ENCODE measurements around the gene CAPN1. TPM values are rescaled to one million over a fixed set of nuclear protein-coding genes. Genes with fewer than 3 reads are reported as not detected.

Gene CAPN1
- total RNA-seq, 1 experiment from 2014 or later: 111 TPM

DNA sequence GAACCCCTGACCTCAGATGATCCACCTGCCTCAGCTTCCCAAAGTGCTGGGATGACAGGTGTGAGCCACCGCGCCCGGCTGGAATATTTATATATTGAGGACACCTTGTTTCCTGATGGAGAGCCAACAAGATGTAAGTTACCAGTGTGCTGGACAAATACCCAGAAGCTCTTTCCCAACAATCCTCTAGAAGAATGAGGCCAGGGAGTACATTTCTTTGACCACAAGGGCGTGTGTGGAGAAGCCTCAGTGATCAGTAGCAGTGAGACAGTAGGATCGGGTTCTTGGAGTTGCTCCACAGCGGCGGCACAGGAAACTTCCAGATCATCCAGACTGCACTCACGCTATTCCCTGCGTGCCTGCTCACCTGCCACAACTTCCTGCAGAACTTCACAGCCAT, 69.7 kb downstream of the CAPN1 start:
- Mint-ChIP-seq H3K4me1 (ENCODE audit: insufficient read depth, unreplicated experiment) (peaks cover 14% of the 10 kb centered on the region), H3K27ac (ENCODE audit: low read depth, unreplicated experiment) (no peak overlapping the region), H3K36me3 (ENCODE audit: insufficient read depth, unreplicated experiment) (no peaks in the 10 kb centered on the region), H3K4me3 (ENCODE audit: unreplicated experiment) (no peak overlapping the region), H3K27me3 (ENCODE audit: insufficient read depth, unreplicated experiment) (no peaks in the 10 kb centered on the region), H3K9me3 (ENCODE audit: unreplicated experiment) (no peaks in the 10 kb centered on the region)
- CTCF ChIA-PET: interaction anchor here (0.6 to 1.7 kb wide), 10 partner anchors 13 to 392 kb away, joined by 3 to 6 read pairs (median 3); no protein-coding TSS in a partner anchor
- BruUV-seq (replicated peaks): no TSS peak
- no peak for DNase-seq (ENCODE audit: unreplicated experiment)
- POLR2A ChIA-PET: interaction anchor here (0.6 to 2.8 kb wide), 5 partner anchors 11 to 141 kb away, joined by 3 to 8 read pairs (median 4); partner anchors contain the start of genes POLA2 and SYVN1
- intact Hi-C loops (cut with micrococcal nuclease): loop anchor here (5.0 kb wide), 1 partner anchor 49 kb away; no protein-coding TSS in a partner anchor
- TF ChIP-seq, protein P1, sequence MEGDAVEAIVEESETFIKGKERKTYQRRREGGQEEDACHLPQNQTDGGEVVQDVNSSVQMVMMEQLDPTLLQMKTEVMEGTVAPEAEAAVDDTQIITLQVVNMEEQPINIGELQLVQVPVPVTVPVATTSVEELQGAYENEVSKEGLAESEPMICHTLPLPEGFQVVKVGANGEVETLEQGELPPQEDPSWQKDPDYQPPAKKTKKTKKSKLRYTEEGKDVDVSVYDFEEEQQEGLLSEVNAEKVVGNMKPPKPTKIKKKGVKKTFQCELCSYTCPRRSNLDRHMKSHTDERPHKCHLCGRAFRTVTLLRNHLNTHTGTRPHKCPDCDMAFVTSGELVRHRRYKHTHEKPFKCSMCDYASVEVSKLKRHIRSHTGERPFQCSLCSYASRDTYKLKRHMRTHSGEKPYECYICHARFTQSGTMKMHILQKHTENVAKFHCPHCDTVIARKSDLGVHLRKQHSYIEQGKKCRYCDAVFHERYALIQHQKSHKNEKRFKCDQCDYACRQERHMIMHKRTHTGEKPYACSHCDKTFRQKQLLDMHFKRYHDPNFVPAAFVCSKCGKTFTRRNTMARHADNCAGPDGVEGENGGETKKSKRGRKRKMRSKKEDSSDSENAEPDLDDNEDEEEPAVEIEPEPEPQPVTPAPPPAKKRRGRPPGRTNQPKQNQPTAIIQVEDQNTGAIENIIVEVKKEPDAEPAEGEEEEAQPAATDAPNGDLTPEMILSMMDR (IDR thresholded peaks at IDR 0.05; ENCODE audit: unreplicated experiment): no peak

DNA sequence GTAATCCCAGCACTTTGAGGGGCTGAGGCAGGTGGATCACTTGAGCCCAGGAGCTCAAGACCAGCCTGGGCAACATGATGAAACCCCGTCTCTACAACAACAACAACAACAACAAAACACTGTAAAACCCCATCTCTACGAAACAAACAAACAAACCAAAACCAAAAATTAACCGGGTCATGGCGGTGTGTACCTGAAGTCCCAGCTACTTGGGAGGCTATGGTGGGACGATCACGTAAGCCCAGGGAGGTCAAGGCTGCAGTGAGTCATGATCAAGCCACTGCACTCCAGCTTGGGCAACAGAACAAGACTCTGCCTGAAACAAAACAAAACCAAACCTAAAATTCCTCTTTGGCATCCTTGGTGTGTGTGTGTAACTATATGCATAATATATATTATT, 73.0 kb downstream of the CAPN1 start:
- no peaks in the 10 kb centered on the region for H3K36me3 Mint-ChIP-seq (ENCODE audit: insufficient read depth, unreplicated experiment)
- H3K4me3 Mint-ChIP-seq (ENCODE audit: unreplicated experiment): no peak overlapping the region
- ChIA-PET CTCF (interaction anchor here (0.7 to 1.9 kb wide), 9 partner anchors 8 to 75 kb away, joined by 3 to 9 read pairs (median 4); no protein-coding TSS in a partner anchor), POLR2A (interaction anchor here (0.8 to 1.6 kb wide), 4 partner anchors 29 to 145 kb away, joined by 3 to 4 read pairs (median 4); partner anchors contain the start of gene FAU)
- TF ChIP-seq, protein P1 (IDR thresholded peaks at IDR 0.05; ENCODE audit: unreplicated experiment): no peak
- no peaks in the 10 kb centered on the region for H3K9me3 Mint-ChIP-seq (ENCODE audit: unreplicated experiment)
- intact Hi-C loops (cut with micrococcal nuclease): loop anchor here (1.0 to 5.0 kb wide), 3 partner anchors 29 to 144 kb away; partner anchors contain the start of gene TM7SF2
- no peaks in the 10 kb centered on the region for H3K27me3 Mint-ChIP-seq (ENCODE audit: insufficient read depth, unreplicated experiment)
- DNase-seq (ENCODE audit: unreplicated experiment): no peak
- H3K4me1 Mint-ChIP-seq (ENCODE audit: insufficient read depth, unreplicated experiment): peaks cover 14% of the 10 kb centered on the region
- no TSS peak for BruUV-seq (replicated peaks)
- H3K27ac Mint-ChIP-seq (ENCODE audit: low read depth, unreplicated experiment): no peak overlapping the region

DNA sequence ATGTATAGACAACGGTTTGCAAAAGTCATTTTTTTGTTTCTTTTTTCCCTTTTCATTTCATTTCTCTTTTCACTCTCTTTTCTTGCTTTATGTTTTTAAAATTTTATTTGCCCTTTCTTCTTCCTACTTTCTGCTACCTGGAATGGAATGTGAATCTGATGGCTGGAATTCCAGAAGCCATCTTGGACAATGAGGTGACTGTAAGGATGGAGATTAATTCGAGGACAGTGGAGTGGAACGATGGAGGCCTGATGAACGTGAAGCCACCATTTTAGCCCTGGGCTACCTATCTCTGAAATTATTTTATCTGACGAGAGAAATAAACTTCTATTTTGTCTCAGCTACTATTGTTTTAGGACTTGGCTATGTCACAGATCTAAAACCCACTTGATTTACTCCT, 77.3 kb downstream of the CAPN1 start:
- TF ChIP-seq, protein P1 (IDR thresholded peaks at IDR 0.05; ENCODE audit: unreplicated experiment): no peak
- Mint-ChIP-seq H3K27ac (ENCODE audit: low read depth, unreplicated experiment) (no peak overlapping the region), H3K27me3 (ENCODE audit: insufficient read depth, unreplicated experiment) (no peaks in the 10 kb centered on the region), H3K36me3 (ENCODE audit: insufficient read depth, unreplicated experiment) (no peaks in the 10 kb centered on the region), H3K4me1 (ENCODE audit: insufficient read depth, unreplicated experiment) (peaks cover 11% of the 10 kb centered on the region), H3K9me3 (ENCODE audit: unreplicated experiment) (no peaks in the 10 kb centered on the region), H3K4me3 (ENCODE audit: unreplicated experiment) (no peak overlapping the region)
- ChIA-PET POLR2A (interaction anchor here (0.9 to 1.6 kb wide), 4 partner anchors 38 to 124 kb away, joined by 3 to 4 read pairs (median 4); partner anchors contain the start of gene SYVN1), CTCF (interaction anchor here (0.6 kb wide), 1 partner anchor 54 kb away, joined by 3 read pairs; no protein-coding TSS in a partner anchor)
- no TSS peak for BruUV-seq (replicated peaks)
- intact Hi-C loops (cut with micrococcal nuclease): no loop called here
- DNase-seq (ENCODE audit: unreplicated experiment): no peak

DNA sequence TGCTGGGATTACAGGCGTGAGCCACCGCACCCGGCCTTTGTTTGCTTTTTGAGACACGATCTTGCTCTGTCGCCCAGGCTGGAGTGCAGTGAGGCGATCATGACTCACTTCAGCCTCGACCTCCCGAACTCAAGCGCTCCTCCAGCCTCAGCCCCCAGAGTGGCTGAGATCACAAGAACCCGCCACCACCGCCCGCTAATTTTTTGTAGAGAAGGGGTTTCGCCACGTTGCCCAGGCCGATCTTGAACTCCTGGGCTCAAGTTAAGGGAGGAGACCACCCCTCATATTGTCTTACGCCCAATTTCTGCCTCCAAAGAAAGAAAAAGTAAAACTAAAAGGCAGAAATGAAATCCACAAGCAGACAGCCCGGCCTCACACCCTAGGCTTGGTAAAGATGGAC, 78.6 kb downstream of the CAPN1 start:
- intact Hi-C loops (cut with micrococcal nuclease): loop anchor here (5.0 kb wide), 1 partner anchor 248 kb away; the partner anchor contains the start of gene ARL2
- H3K4me1 Mint-ChIP-seq (ENCODE audit: insufficient read depth, unreplicated experiment): peaks cover 9% of the 10 kb centered on the region
- H3K9me3 Mint-ChIP-seq (ENCODE audit: unreplicated experiment): no peaks in the 10 kb centered on the region
- ChIA-PET CTCF (interaction anchor here (0.6 to 1.0 kb wide), 2 partner anchors 55 to 218 kb away, joined by 3 to 6 read pairs; no protein-coding TSS in a partner anchor), POLR2A (no interaction called here)
- DNase-seq (ENCODE audit: unreplicated experiment): no peak
- no TSS peak for BruUV-seq (replicated peaks)
- no peaks in the 10 kb centered on the region for H3K27me3 Mint-ChIP-seq (ENCODE audit: insufficient read depth, unreplicated experiment)
- TF ChIP-seq, protein P1 (IDR thresholded peaks at IDR 0.05; ENCODE audit: unreplicated experiment): no peak
- no peak overlapping the region for H3K4me3 Mint-ChIP-seq (ENCODE audit: unreplicated experiment)
- H3K27ac Mint-ChIP-seq (ENCODE audit: low read depth, unreplicated experiment): no peak overlapping the region
- H3K36me3 Mint-ChIP-seq (ENCODE audit: insufficient read depth, unreplicated experiment): peaks cover 4% of the 10 kb centered on the region

Measured in MCF 10A (cell line).